H9 (cell line): ENCODE measurements around the gene BBC3. TPM values are rescaled to one million over a fixed set of nuclear protein-coding genes. Genes with fewer than 3 reads are reported as not detected.

Source experiments
- DNase-seq: peaks from one replicate; pipeline ENCODE4 v3.0.0-alpha.2; 2017
- H2AFZ ChIP-seq: one replicate; pipeline ENCODE4 v1.6.1; 2013; ENCODE audit warnings: mild to moderate bottlenecking, low read length, control low read depth, moderate library complexity
- H2AK5ac ChIP-seq: 2 replicates; pipeline ENCODE4 v1.6.1; 2013; ENCODE audit warnings: low read length, control low read depth, mixed read lengths; ENCODE audit not compliant: insufficient read length
- H2BK120ac ChIP-seq: one replicate; pipeline ENCODE4 v1.6.1; 2013; ENCODE audit warnings: low read depth, mild to moderate bottlenecking, low read length, control low read depth, inconsistent platforms; ENCODE audit not compliant: poor library complexity, severe bottlenecking
- H2BK12ac ChIP-seq: 2 replicates; pipeline ENCODE4 v1.6.1; 2013; ENCODE audit warnings: low read length, control low read depth, mixed read lengths, low read depth; ENCODE audit not compliant: insufficient read length
- H2BK15ac ChIP-seq: 2 replicates; pipeline ENCODE4 v1.6.1; 2013; ENCODE audit warnings: low read depth, low read length, control low read depth
- H2BK20ac ChIP-seq: one replicate; pipeline ENCODE4 v1.6.1; 2013; ENCODE audit warnings: low read depth, mild to moderate bottlenecking, low read length, control low read depth, inconsistent platforms; ENCODE audit not compliant: poor library complexity, severe bottlenecking
- H2BK5ac ChIP-seq: 2 replicates; pipeline ENCODE4 v1.6.1; 2013; ENCODE audit warnings: low read length, control low read depth, mixed read lengths; ENCODE audit not compliant: insufficient read length
- H3K14ac ChIP-seq: 2 replicates; pipeline ENCODE4 v1.6.1; 2013; ENCODE audit warnings: low read length, control low read depth; ENCODE audit not compliant: insufficient read depth
- H3K18ac ChIP-seq: 2 replicates; pipeline ENCODE4 v1.6.1; 2013; ENCODE audit warnings: low read depth, mild to moderate bottlenecking, mixed read lengths, low read length, control low read depth; ENCODE audit not compliant: insufficient read length
- H3K23ac ChIP-seq: 2 replicates; pipeline ENCODE4 v1.6.1; 2013; ENCODE audit warnings: low read length, control low read depth, mixed read lengths, low read depth; ENCODE audit not compliant: insufficient read length
- H3K23me2 ChIP-seq: 2 replicates; pipeline ENCODE4 v1.6.1; 2013; ENCODE audit warnings: low read depth, mild to moderate bottlenecking, mixed read lengths, low read length, control low read depth; ENCODE audit not compliant: insufficient read length, poor library complexity, severe bottlenecking
- H3K27ac ChIP-seq: 2 replicates; pipeline ENCODE4 v1.5.1; 2013; ENCODE audit warnings: low read length, control low read depth, mixed read lengths, low read depth; ENCODE audit not compliant: insufficient read length
- H3K27me3 ChIP-seq: 2 replicates; pipeline ENCODE4 v1.6.1; 2013; ENCODE audit warnings: low read length, control low read depth, inconsistent platforms; ENCODE audit not compliant: insufficient read depth
- H3K4ac ChIP-seq: 2 replicates; pipeline ENCODE4 v1.6.1; 2013; ENCODE audit warnings: low read depth, mild to moderate bottlenecking, control low read depth, inconsistent platforms, low read length, moderate library complexity
- H3K4me1 ChIP-seq: 2 replicates; pipeline ENCODE4 v1.6.1; 2013; ENCODE audit warnings: low read length, control low read depth, inconsistent platforms; ENCODE audit not compliant: insufficient read depth
- H3K4me2 ChIP-seq: 2 replicates; pipeline ENCODE4 v1.6.1; 2013; ENCODE audit warnings: low read length, control low read depth, mixed read lengths; ENCODE audit not compliant: insufficient read length, insufficient read depth
- H3K56ac ChIP-seq: 2 replicates; pipeline ENCODE4 v1.6.1; 2013; ENCODE audit warnings: low read depth, mild to moderate bottlenecking, mixed read lengths, low read length, control low read depth; ENCODE audit not compliant: insufficient read length
- H3K79me1 ChIP-seq: 2 replicates; pipeline ENCODE4 v1.6.1; 2013; ENCODE audit warnings: low read depth, mild to moderate bottlenecking, moderate library complexity, low read length, control low read depth, inconsistent platforms; ENCODE audit not compliant: insufficient read depth, poor library complexity, severe bottlenecking
- H3K79me2 ChIP-seq: 2 replicates; pipeline ENCODE4 v1.6.1; 2013; ENCODE audit warnings: low read length, control low read depth, inconsistent platforms; ENCODE audit not compliant: insufficient read depth
- H3K9ac ChIP-seq: 2 replicates; pipeline ENCODE4 v1.6.1; 2013; ENCODE audit warnings: low read length, control low read depth, mixed read lengths; ENCODE audit not compliant: insufficient read length; ENCODE audit errors: extremely low read depth
- H3K9me3 ChIP-seq: one replicate; pipeline ENCODE4 v1.6.1; 2013; ENCODE audit warnings: low read depth, low read length, inconsistent platforms; ENCODE audit not compliant: control insufficient read depth
- H3T11ph ChIP-seq: one replicate; pipeline ENCODE4 v1.6.1; 2013; ENCODE audit warnings: mild to moderate bottlenecking, low read length, control low read depth, inconsistent platforms
- H4K20me1 ChIP-seq: one replicate; pipeline ENCODE4 v1.6.1; 2013; ENCODE audit not compliant: control insufficient read depth, insufficient read length, insufficient read depth
- H4K5ac ChIP-seq: 2 replicates; pipeline ENCODE4 v1.6.1; 2013; ENCODE audit warnings: low read depth, mild to moderate bottlenecking, mixed read lengths, low read length, control low read depth; ENCODE audit not compliant: insufficient read length
- H4K8ac ChIP-seq: replicated peaks from 2 replicates; pipeline ENCODE4 v1.6.1; 2013; ENCODE audit warnings: low read length, control low read depth, mixed read lengths, low read depth; ENCODE audit not compliant: insufficient read length
- H4K91ac ChIP-seq: 2 replicates; pipeline ENCODE4 v1.6.1; 2013; ENCODE audit warnings: low read depth, mild to moderate bottlenecking, moderate library complexity, mixed read lengths, low read length, control low read depth; ENCODE audit not compliant: insufficient read length
- H3K27ac Mint-ChIP-seq, 3 experiments: 2 replicates in 2 of 3; 3 replicates in 1 of 3; pipeline ENCODE4 v1.8.0; 2020 to 2021; ENCODE audit warnings: mixed read lengths in 3 of 3, mild to moderate bottlenecking in 1 of 3, moderate library complexity in 1 of 3
- H3K27me3 Mint-ChIP-seq: 2 replicates; pipeline ENCODE4 v1.8.0; 2021; ENCODE audit warnings: low read depth, mild to moderate bottlenecking, moderate library complexity, mixed read lengths
- H3K36me3 Mint-ChIP-seq, 3 experiments: 2 replicates in 2 of 3; 3 replicates in 1 of 3; pipeline ENCODE4 v1.8.0; 2020 to 2021; ENCODE audit warnings: low read depth in 3 of 3, mixed read lengths in 3 of 3; ENCODE audit not compliant: insufficient read depth in 1 of 3
- H3K4me1 Mint-ChIP-seq, 2 experiments: 2 replicates each; pipeline ENCODE4 v1.8.0; 2020; ENCODE audit warnings: mixed read lengths in 2 of 2
- H3K4me3 Mint-ChIP-seq, 2 experiments: 2 replicates in 1 of 2; 3 replicates in 1 of 2; pipeline ENCODE4 v1.8.0; 2020 to 2021; ENCODE audit warnings: mild to moderate bottlenecking in 2 of 2, mixed read lengths in 2 of 2, moderate library complexity in 1 of 2
- H3K9me3 Mint-ChIP-seq, 2 experiments: 2 replicates in 1 of 2; 3 replicates in 1 of 2; pipeline ENCODE4 v1.8.0; 2020; ENCODE audit warnings: mild to moderate bottlenecking in 2 of 2, mixed read lengths in 2 of 2, moderate library complexity in 1 of 2
- WGBS: extraction: QIAGEN DNeasy Blood & Tissue Kit; methylation state at CpG from one replicate; pipeline ENCODE4 v1.1.7; 2013; ENCODE audit warnings: missing lambda C conversion rate, low lambda C conversion rate, mixed read lengths; ENCODE audit not compliant: insufficient read length; ENCODE audit errors: extremely low coverage; 5-methylcytosine and 5-hydroxymethylcytosine counted together
- total RNA-seq: library from RNA; stranded (reverse); gene quantifications from 2 replicates; pipeline ENCODE4 v1.2.1, GENCODE V29; 2021
- TF ChIP-seq, protein P1 (sequence below): fragments of 200-600 bp; sonication (generic); conservative IDR thresholded peaks from 3 replicates; pipeline ENCODE4 v1.8.0; 2021; ENCODE audit warnings: antibody characterized with exemption, mild to moderate bottlenecking

BBC3 gene
- total RNA-seq, 1 experiment from 2014 or later, result 23.2 TPM

DNA sequence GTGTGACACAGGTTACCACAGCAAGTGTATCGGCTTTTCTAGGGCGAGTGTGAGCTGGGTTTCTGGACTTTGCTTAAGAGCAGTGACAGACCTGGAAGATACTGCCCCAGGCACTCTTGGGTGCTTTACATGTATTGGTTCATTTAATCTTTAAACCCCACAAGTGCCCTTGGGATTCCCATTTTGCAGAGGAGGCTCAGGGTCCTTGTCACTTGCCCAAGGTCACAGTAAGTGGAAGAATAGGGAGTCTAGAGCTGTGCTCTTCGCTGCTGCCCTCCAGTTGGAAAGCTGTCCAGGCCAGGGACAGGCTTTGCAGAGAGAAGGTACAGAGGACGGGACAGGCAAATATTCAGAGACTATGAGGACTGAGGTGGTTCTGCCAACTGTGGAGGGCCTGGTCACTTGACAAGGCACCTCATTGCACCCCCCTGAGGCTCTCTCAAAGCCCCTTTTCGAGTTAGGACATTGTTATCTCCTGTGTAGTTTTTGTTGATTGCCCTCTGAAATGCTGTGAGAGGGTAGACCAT is 42.4 kb downstream of the BBC3 start:
- Mint-ChIP-seq H3K9me3 (no peaks in the 10 kb centered on the region), H3K27me3 (no peaks in the 10 kb centered on the region), H3K36me3 (peaks cover 28 to 59% (median 47%) of the 10 kb centered on the region in 3 experiments), H3K27ac (peak overlapping the region; percentile 74 to 78 (median 77); a peak in 5 of 7 replicates), H3K4me3 (no peak overlapping the region), H3K4me1 (peaks cover 7 to 12% of the 10 kb centered on the region in 2 experiments)
- Histone ChIP-seq H2BK12ac (no peak overlapping the region), H2BK120ac (no peak overlapping the region), H3K23ac (no peak overlapping the region), H3K56ac (no peak overlapping the region), H3K79me1 (peaks cover 8% of the 10 kb centered on the region), H4K91ac (no peak overlapping the region), H3K18ac (no peak overlapping the region), H3K9me3 (no peaks in the 10 kb centered on the region), H3K9ac (no peak overlapping the region), H2AK5ac (no peak overlapping the region), H3K23me2 (no peaks in the 10 kb centered on the region), H4K8ac (no peak overlapping the region), H3K4ac (no peak overlapping the region), H3K27ac (no peak overlapping the region), H3K4me1 (no peaks in the 10 kb centered on the region), H2BK20ac (no peak overlapping the region), H3K4me2 (no peak overlapping the region), H2AFZ (no peak overlapping the region), H2BK15ac (no peak overlapping the region), H3T11ph (no peak overlapping the region), H4K20me1 (no peaks in the 10 kb centered on the region), H4K5ac (no peak overlapping the region), H3K27me3 (no peaks in the 10 kb centered on the region), H3K14ac (no peak overlapping the region), H3K79me2 (0 out of 2 replicates have a peak, but pooled peaks cover 1% of the 10 kb centered on the region), H2BK5ac (no peak overlapping the region)
- TF ChIP-seq, protein P1, sequence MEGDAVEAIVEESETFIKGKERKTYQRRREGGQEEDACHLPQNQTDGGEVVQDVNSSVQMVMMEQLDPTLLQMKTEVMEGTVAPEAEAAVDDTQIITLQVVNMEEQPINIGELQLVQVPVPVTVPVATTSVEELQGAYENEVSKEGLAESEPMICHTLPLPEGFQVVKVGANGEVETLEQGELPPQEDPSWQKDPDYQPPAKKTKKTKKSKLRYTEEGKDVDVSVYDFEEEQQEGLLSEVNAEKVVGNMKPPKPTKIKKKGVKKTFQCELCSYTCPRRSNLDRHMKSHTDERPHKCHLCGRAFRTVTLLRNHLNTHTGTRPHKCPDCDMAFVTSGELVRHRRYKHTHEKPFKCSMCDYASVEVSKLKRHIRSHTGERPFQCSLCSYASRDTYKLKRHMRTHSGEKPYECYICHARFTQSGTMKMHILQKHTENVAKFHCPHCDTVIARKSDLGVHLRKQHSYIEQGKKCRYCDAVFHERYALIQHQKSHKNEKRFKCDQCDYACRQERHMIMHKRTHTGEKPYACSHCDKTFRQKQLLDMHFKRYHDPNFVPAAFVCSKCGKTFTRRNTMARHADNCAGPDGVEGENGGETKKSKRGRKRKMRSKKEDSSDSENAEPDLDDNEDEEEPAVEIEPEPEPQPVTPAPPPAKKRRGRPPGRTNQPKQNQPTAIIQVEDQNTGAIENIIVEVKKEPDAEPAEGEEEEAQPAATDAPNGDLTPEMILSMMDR, result no peak
- no peak for DNase-seq
- no CpG with 5 or more reads among the region's 5 CpGs for WGBS
